Measurements from ENCODE around the gene XXYLT1. TPM values are rescaled to one million over a fixed set of nuclear protein-coding genes. Genes with fewer than 3 reads are reported as not detected.

XXYLT1 gene
- total RNA-seq, 1 donor from 2014 or later, result 7.6 TPM

- H3K4me1 Mint-ChIP-seq, result peaks cover 22% of the 10 kb centered on the region
- no peaks in the 10 kb centered on the region for H3K9me3 Mint-ChIP-seq
- no peaks in the 10 kb centered on the region for H3K27me3 Mint-ChIP-seq
- CTCF ChIA-PET, result interaction anchor here (0.8 to 1.7 kb wide), 3 partner anchors 225 to 576 kb away, joined by 3 to 13 read pairs (median 3); no protein-coding TSS in a partner anchor
- no peaks in the 10 kb centered on the region for H3K36me3 Mint-ChIP-seq (ENCODE audit: low read depth)
- no peak overlapping the region for H3K27ac Mint-ChIP-seq
- POLR2A ChIA-PET, result interaction anchor here (0.8 kb wide), 1 partner anchor 569 kb away, joined by 3 read pairs; no protein-coding TSS in a partner anchor
- ATAC-seq (ENCODE audit: low read depth) (no peak), DNase-seq (no peak)
- TF ChIP-seq CTCF (IDR thresholded peaks at IDR 0.05), result no peak
- no peak overlapping the region for H3K4me3 Mint-ChIP-seq
- intact Hi-C loops (cut with micrococcal nuclease), result no loop called here
Measured at GRCh38 chr3:195251336-195252065, 19.5 kb downstream of the XXYLT1 start.

- H3K9me3 Mint-ChIP-seq, result no peaks in the 10 kb centered on the region
- ATAC-seq (ENCODE audit: low read depth) (peak; percentile 52), DNase-seq (no peak)
- H3K4me3 Mint-ChIP-seq, result no peak overlapping the region
- POLR2A ChIA-PET, result interaction anchor here (0.6 to 2.0 kb wide), 4 partner anchors 20 to 568 kb away, joined by 3 to 8 read pairs (median 4); partner anchors contain the start of gene XXYLT1
- H3K36me3 Mint-ChIP-seq (ENCODE audit: low read depth), result no peaks in the 10 kb centered on the region
- TF ChIP-seq CTCF (IDR thresholded peaks at IDR 0.05), result no peak
- H3K4me1 Mint-ChIP-seq, result peaks cover 22% of the 10 kb centered on the region
- no peak overlapping the region for H3K27ac Mint-ChIP-seq
- H3K27me3 Mint-ChIP-seq, result no peaks in the 10 kb centered on the region
- intact Hi-C loops (cut with micrococcal nuclease), result no loop called here
- CTCF ChIA-PET, result interaction anchor here (0.8 to 1.7 kb wide), 3 partner anchors 224 to 575 kb away, joined by 3 to 13 read pairs (median 3); no protein-coding TSS in a partner anchor
Measured at GRCh38 chr3:195250473-195251251, 20.3 kb downstream of the XXYLT1 start.

GRCh38 chr3:195249858-195250464 is 21.0 kb downstream of the XXYLT1 start:
- Mint-ChIP-seq H3K9me3 (no peaks in the 10 kb centered on the region), H3K27me3 (no peaks in the 10 kb centered on the region), H3K4me3 (no peak overlapping the region), H3K27ac (no peak overlapping the region), H3K4me1 (peaks cover 22% of the 10 kb centered on the region), H3K36me3 (ENCODE audit: low read depth) (no peaks in the 10 kb centered on the region)
- ChIA-PET POLR2A (interaction anchor here (0.6 to 2.0 kb wide), 4 partner anchors 21 to 578 kb away, joined by 3 to 8 read pairs (median 4); partner anchors contain the start of genes LSG1 and XXYLT1), CTCF (interaction anchor here (1.0 to 1.7 kb wide), 2 partner anchors 567 kb away, joined by 5 to 13 read pairs; no protein-coding TSS in a partner anchor)
- intact Hi-C loops (cut with micrococcal nuclease), result no loop called here
- DNase-seq (no peak), ATAC-seq (ENCODE audit: low read depth) (no peak)
- no peak for TF ChIP-seq CTCF (IDR thresholded peaks at IDR 0.05)

- Mint-ChIP-seq H3K27me3 (no peaks in the 10 kb centered on the region), H3K36me3 (ENCODE audit: low read depth) (no peaks in the 10 kb centered on the region), H3K9me3 (no peaks in the 10 kb centered on the region), H3K27ac (no peak overlapping the region), H3K4me3 (no peak overlapping the region), H3K4me1 (peaks cover 22% of the 10 kb centered on the region)
- DNase-seq (no peak), ATAC-seq (ENCODE audit: low read depth) (no peak)
- TF ChIP-seq CTCF (IDR thresholded peaks at IDR 0.05), result no peak
- ChIA-PET POLR2A (interaction anchor here (0.6 to 2.0 kb wide), 2 partner anchors 562 to 577 kb away, joined by 3 to 8 read pairs; partner anchors contain the start of gene LSG1), CTCF (interaction anchor here (1.0 kb wide), 1 partner anchor 566 kb away, joined by 5 read pairs; no protein-coding TSS in a partner anchor)
- intact Hi-C loops (cut with micrococcal nuclease), result no loop called here
Measured at GRCh38 chr3:195249057-195249770, 21.7 kb downstream of the XXYLT1 start.

Measured in activated B cell treated with CpG ODN at 0.5 μM for 24 hours (primary cell).